Hematopoietic multipotent progenitor cell treated with erythropoietin and hydrocortisone succinate and interleukin-3 and kit ligand, for 4 days (in vitro differentiated cells): ENCODE measurements around the gene AGAP1.

Experiments used
- DNase-seq: peaks from one replicate; pipeline ENCODE4 v3.0.0-alpha.2; 2015

AGAP1 gene

DNA sequence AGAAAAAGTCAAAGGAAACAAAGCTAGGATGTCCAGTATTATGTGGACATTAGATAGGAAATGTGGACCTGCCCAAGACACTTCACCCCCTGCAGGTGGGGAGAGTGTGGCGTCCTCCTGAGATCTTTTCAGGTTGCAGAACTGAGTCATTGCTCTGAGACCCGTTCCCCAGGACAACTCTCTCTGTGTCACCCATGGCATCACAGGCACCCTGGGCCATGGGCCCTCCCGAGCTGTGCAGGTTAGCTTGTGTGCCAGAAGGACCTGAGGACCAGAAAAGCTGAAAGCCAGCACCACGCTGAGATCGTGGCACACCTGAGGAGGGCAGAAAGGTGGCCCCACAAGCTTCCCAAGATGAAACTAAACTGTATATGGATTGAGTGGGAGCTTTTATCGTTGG lies 229.5 kb downstream of the AGAP1 start:
- no peak for DNase-seq

DNA sequence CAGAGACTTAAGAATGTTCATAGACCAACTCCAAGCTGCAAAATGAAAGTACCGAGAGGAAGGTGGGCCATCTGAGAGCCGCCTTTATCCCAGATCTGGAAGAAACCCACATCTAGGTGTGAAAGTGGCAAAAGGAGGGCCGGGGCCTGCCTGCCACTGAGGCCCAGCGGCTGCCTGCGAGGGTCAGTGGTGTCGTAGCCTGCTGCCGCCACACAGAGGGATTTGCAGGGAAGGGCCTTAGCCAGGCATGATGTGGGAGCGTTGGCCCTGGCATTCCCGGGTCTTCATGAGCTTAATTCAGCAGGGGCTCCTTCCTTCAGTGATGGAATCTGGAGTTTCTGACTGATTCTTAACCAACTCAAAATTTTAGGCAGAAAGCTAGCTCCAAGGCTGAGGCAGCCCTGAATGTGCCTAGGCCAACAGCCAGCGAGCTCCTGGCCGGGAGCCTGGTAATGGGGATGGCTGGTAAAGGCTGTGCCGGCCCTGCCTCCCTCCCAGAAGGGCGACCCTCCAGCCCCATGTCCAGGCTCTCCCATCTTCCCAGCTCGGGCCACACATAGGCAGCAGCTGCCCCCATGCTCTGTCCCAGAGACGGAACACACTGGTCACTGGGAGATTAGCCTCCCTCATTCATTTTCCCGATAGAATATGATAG lies 230.1 kb downstream of the AGAP1 start:
- no peak for DNase-seq

DNA sequence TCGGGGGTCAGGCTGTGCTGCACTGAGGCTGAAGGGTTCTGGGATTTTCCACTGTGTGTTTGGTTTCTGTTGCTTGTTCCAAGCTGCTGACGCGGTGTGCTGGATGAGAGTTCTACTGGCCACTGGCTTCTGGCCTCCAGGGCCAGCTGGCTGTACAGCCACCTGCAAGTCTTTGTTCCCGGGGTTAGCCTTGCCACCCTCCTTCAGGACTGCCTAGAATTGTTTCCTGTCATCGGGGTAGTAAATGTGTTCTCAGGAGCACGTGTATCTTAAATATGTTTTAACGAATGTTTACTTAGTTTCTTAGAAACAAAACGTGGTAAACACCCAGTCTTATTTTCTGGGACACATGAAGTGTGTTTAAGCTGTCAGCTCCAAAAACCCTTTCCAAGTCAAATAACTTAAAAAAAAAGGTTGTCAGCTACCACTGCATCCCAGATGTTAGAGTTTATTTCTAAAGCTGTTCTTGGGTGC lies 231.2 kb downstream of the AGAP1 start:
- DNase-seq, result no peak

DNA sequence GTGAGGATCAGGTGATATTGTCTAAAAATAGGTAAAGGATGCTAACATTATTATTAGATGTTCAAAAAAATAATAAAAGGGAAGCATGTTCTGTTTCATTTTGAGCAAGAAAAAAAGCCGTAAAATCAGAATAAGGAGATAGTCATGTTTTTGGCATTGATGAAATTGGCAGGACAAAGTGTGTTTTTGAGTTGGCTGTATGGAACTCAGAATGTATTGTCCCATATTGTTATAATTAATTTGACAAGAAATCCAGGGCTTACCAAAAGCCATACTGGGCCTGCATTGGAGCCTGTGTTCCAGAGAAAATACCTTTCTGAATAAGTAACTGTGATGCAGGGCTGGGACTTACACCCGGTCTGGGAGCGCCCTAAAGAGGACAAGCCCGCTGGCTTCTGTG lies 232.0 kb downstream of the AGAP1 start:
- DNase-seq, result no peak

DNA sequence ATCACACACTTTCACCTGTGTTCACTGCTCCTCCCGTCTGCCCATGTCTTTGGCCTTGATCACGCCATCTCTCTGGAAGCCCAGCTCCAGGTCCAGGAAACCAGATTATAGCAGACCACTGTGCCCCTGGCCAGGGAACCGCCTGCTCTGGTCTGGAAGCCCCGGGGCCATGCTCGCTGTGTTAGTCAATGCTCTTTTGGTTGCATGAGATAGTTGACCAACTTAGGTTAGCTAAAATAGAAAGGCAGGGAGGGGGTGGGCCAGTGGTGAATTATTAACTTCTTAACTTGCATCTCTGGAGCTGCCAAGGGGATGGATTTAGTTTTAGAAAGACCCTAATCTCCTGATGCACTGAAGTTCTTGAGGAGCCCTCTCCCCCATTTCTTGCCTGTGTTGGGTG lies 232.7 kb downstream of the AGAP1 start:
- no peak for DNase-seq

DNA sequence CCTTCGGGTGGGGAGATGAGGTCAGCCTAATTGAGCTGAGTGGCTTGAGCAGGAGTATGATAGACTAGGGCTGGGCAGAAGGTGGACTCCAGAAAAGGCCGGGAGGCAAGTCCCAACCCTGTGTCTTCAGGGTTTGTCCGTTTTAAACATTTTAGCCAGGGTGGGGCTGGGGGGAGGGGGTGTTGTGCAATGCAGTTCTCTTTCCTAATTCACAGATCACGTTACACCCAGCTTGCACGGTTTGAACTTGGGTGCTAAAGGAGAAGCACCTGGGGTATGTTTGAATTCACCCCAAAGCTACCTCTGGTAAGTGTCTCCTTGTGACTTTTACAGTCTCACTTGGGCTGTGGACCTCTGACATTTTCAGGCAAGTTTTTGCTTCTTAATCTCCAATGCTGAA lies 233.3 kb downstream of the AGAP1 start:
- no peak for DNase-seq

DNA sequence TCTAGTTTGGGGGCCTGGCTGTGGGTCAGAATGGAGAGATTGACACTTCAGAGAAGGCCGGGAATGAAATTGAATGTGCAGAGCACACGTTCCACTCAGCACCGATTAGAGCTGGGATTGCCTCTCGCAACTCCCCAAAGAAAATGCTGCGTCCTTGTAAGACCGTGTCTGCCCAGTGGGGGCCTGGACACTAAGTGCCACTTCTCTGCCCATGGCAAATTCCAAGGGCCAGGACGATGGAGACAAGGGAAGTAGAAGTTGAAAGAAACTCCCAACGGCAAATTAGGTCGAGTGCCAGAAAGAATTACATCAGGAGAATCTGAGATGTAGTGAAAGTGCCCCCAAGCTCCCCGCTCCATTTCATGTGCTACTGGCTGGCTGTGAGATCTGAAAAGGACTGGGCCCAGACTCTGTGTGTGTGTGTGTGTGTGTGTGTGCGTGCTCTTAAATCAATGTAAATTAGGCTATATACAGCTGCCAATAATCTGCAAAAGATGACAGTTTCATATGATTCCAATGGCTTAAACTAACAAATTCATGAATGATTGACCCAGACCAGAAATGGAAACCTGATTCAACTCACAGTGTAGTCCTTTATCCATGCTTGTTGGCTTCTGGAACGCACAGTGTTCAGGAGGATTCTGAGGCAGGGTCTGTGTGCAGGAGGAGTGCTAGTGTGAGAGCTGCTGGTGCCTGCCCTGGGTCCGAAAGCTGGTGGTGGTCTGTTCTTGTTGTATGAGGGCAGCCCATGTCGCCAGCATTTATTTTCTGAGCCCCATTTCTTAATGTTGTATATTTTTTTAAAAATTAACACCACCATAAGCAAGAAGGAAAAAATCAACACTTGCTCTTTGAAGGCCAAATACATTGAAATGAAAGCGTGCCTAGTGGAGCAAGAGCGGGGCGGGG lies 234.3 kb downstream of the AGAP1 start:
- DNase-seq, result no peak

DNA sequence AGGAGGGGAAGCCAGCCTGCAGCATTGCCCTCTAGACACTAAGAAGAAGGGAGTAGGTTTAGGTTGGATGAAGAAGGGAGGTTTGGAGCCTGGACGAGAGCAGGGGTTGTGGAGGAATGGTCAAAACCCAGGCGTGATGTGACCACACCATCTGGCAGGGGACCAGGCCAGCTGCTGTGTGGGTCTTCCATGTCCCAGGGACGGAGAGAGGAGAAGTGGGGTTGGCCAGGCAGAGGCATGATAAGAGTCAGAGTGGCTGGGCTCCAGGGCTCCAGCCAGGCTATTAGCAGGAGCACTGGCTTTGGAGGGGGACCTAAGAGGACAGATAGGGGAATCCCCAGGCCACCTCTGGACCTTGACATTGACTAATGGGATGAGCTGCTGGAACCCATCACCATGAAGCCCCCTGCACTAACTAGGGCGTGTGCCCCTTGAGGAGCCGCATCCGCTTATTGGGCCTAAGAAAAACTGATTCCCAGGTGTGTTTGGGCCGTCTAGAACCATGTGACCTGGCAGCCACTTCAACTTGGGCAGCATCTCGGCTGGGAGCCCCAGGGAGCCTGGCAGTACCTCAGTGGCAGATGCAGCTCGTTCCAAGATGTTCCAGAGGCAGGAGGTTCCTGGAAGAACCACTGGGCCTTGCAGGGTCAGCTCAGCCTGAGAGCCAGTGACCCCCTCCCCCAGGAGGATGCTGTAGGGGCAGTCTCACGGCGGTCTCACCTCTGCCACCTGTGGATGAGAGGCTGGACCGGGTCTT lies 235.1 kb downstream of the AGAP1 start:
- DNase-seq, result no peak

DNA sequence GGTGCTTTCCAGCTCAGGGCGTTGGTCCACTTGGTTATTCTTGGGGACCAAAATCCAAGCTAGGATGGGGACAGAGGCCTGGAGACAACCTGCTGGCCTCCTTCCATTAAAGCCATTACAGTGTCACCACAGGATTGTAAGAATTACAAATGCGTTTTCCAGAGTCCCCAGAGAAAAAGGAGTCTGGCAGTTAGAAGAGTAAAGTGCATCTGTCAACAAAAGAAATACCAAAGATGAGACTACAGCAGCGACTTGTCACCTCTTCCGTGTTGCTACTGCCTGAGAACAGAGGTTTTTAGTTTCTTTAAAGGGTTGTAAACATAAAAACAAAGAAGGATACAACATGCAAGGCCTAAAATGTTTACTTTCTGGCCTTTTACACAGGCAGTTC lies 235.7 kb downstream of the AGAP1 start:
- no peak for DNase-seq

DNA sequence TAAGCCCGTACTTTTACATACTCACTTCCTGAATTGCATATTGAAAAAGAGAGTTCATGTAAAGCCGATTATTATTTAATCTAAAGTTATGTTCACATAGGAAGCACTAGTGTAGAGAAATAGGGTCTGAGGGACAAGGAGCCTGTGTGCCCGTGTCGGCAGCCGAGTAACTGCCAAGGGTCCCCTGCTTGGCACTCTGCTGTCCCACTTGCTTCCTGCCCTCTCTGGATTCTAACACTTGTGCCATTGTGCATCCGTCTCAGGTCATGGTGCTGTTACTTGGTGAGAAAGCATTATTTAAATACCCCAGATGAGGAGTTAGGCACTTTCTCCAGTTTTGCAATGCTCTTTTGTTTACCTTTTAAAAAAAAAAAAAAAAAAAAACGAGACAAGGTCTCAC lies 236.3 kb downstream of the AGAP1 start:
- DNase-seq, result no peak

DNA sequence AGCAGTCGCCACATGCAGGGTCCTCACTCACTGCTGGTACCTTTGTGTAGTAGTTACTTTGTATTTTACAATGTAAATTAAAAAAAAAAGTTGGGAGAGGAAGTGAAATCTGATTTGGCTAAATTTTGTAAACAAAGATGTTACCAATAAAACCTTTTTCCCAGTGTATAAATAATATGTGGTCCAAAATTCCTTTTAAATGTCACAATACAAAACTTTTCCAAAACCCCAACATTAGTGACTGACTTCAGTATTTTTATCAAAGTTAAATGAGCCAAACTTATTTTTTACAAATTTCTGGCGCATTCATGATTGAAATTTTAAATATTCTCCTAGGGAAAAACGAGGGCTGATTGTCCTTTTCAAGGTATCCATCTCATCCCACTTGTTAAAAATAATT lies 239.9 kb downstream of the AGAP1 start:
- no peak for DNase-seq

DNA sequence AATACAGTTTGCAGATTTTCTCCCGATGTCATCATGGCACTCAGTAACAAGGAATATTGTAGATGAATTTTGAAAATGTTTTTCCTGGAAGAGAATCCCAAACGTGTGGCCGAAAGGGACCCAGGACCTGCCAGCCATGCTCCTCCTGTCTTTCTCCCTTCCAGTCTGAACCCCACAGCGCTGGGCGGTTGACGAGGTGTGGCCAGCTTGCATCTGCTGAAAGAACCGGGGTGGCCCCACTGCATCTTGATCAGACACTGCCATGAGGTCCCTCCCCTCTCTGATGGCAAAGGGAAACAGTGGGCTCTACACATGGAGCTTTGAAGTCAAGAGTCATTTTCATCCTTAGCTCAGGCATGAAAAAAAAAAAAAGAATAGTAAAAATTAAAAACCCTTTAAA lies 240.3 kb downstream of the AGAP1 start:
- no peak for DNase-seq

DNA sequence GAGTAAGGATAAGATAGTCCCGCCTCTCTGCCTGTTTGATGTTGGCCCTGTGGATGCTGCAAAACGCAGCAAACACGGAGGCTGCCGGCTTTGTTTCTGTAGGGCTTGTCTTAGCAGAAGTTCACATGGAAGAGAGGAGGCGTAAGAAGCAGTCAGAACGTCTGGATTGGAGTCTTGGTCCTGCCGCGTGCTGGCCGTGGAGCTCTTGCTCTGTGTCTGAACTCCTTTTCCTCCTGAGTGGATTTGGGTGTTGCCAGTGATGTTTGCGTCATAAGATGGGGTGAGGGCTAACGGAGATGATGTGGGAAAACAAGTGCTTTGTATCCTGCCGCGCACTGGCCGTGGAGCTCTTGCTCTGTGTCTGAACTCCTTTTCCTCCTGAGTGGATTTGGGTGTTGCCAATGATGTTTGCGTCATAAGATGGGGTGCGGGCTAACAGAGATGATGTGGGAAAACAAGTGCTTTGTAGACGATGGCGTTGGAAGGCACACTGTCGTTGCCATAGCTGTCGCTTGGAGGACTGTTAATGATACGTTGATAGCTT lies 240.9 kb downstream of the AGAP1 start:
- DNase-seq, result no peak

DNA sequence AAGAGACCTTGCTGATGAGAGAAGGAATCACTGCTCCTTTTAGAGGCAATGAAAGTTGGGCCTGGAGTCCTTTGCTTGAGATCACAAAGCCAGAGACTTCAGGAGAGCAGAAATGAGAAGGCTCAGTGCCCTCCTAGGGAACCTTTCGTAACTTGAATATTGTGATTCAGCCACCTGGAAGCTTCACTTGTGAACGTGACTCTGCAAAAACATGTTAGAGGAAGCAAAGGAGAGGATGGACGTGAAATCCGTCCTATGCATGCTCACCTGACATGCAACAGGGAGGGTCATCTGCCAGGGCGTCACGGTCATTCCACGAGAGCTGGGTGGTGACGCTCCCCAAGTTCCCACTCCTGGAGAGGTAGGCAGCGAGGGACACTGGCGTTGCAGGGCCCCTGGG lies 243.6 kb downstream of the AGAP1 start:
- no peak for DNase-seq

DNA sequence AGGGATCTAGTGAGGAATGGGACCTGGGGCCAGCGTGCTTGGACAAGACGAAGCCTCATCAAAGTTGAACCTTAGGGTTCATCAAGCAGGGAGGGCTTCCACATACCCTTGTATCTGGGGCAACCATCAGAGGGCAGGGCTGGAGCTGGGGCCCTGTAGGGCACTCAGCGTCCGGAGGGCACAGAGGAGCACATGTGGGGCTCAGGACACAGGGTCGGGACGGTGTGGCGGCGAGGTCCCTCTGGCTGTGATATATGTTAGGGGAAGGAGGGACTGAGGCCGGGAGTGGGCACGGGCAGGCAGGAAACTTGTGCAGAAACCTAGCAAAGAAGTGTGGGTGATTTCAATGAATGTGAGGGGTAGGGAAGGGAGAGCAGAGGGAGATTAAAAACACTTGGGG lies 244.0 kb downstream of the AGAP1 start:
- no peak for DNase-seq

DNA sequence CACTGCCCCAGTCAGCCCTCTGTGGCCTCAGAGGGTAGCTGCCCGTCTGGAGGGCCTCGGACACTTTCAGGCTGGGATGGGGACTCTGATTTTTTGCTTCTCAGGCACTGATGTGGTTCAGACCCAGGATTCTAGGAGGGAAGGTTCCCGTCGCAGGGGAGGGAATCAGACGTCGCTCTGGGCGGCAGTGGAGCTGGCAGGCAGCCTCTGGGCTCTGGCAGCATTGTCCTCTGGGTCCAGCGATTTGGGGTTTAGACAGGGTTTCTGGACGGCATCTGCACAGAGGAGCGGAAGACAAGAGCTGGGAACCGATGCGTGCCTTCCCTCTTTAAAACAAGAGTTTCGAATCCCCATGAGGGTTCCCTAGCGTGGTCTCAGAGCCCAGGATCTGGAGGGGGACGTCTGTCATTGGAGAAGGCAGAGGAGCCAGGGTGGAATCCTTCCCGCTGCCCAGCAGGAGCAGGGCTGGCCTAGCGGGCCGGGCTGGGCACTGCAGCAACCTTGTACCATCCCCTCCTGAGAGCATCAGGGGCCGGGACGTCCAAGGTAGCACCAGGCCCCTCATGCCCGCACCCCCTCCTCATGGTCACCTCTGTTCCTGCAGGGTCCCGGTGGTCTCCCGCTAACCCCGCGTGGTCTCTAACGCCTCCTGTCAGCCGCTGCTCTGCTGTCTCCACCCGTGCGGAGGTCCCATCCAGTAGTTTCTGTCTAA lies 246.0 kb downstream of the AGAP1 start:
- no peak for DNase-seq

DNA sequence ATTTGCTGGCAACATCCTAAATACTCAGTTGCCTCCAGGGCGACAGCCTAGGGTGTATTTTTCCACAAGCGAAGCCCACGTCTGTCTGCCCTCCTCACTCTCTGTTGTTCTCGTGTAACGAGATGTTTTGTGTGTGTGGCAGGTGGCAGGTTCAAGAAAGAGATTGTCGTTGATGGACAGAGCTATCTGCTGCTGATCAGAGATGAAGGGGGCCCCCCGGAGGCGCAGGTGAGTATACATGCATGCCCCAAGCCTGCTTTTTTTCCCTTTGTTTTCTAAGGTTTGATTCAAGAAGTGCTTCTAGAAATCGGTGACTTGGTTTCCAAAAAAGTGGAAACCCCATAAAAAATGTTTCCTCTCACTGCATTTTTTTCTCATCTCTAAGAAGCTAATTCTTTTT lies 247.0 kb downstream of the AGAP1 start:
- peak; percentile 6 for DNase-seq

DNA sequence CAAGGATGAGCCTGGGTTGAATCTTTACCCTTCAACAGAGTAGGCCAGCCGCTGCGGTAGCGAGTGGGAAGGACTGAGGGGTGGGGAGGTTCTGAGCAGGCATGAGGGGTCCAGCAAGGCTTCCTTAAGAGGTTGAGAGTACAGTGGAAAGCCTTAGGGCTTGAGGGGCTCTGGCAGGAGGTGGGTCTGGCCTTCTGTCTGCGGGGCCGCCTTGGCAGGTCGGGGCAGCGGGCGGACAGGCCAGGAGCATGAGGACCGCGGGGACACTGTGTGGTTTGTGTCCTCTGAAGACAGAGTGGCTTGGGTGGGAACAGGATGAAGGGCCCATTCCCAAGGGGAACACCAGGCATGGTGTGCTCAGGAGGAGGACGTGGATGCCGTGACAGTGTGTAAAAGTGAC lies 250.3 kb downstream of the AGAP1 start:
- DNase-seq, result no peak

DNA sequence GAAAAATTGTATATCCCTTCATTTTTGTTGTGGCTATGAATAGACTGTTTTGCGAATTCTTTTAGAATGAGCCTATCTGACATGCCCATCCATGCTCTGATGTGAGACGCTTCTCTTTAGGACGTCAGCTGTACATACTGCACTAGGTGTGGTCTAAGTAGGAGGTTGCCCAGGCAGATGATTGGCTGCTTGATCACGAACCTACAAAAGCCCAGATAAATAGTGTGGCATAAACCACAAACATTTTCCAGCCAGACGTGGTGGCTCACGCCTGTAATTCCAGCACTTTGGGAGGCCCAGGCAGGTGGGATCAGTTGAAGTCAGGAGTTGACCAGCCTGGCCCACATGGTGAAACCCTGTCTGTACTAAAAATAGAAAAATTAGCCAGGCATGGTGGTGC lies 251.8 kb downstream of the AGAP1 start:
- DNase-seq, result no peak

DNA sequence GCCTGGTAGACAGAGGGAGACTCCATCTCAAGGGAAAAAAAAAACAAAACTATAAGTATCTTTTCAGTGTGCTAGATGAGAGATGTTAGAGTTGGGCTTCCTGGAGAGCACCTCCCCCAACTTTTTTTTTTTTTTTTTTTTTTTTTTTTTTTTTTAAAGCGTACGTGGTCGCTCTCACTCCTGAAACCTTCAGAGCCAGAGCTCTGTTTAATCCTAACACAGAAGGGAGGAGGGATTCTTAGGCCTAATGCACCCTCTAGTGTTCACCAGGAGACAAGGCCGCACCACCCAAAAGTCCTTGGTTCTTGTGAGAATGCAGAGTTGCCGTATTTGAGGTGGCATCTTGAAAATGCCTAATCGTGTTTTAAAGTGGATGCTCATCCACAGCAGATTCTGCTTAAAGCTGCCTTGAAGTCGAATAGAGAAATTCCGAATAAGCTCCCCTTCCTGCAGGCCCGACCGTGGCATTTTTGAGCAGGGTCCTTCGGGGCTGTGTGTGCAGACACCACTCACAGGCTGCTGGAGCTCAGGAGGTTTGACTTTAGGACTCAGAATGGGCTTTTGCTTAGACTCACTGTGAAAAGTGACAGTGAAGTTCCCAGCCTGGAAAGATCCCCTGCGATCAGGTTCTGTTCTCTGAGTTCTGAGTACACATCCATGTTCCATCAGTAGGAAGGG lies 252.6 kb downstream of the AGAP1 start:
- DNase-seq, result peak; percentile 88

DNA sequence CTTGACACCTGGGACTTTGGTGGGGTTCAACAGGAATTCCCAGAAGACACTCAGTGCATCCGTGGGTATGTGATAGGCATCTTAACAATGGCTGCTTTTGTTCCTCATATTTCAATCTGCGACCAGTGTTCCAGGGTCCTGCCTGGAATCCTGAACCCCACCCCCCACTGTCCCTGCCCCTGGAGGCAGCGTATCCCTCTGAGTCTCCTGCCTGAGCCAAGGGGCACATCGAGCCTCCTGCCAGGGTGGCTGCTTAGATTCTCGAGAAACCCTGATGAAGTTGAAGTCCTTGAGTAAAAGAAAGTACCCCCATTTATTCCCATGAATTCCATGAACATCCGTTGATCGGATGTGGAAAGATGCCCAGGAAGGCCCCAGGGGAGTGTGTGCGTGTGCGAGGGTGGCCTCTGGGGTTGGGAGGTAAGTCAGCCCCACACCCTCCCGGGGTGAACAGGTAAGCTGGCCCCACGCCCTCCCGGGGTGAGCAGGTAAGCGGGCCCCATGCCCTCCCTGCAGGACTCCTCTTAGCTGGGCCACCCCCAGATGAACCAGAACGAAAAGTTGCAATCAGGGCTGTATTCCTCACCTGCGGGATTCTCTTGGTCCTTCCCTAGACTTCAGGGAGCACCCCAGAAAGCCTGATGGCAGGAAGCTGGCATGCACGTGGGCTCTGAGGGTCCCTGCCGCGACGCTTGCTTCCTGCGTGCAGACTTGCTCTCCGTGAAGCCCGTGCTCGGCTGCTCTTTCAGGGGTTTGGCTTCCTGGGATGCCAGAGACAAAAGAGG lies 253.3 kb downstream of the AGAP1 start:
- DNase-seq, result no peak

DNA sequence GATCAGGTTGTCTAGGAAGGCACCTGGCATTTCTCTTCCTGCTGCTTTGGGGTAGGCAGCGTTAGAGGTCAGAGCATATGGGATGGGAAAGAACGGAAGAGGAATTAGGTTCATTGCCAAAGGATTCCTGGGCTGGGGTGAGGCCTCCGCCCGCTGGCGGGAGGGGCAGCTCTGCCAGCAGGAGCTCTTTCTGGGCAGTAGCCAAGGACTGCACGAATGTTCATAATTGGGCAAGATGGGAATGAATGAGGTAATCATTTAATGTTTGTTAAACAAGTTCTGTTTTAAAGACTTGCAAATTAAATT lies 253.9 kb downstream of the AGAP1 start:
- no peak for DNase-seq
